Neural progenitor cell (in vitro differentiated cells): Measurements from ENCODE around the gene ART3.

ENCODE experiments used
- CTCF ChIP-seq: fragments of 200-600 bp; sonication (generic); IDR thresholded peaks from 2 replicates; pipeline ENCODE4 v1.5.1; 2017; ENCODE audit warnings: antibody characterized with exemption, mild to moderate bottlenecking
- EZH2 ChIP-seq: fragments of 200-600 bp; sonication (generic); IDR thresholded peaks from 2 replicates; pipeline ENCODE4 v1.6.1; 2017; ENCODE audit warnings: antibody characterized with exemption, mild to moderate bottlenecking, moderate library complexity

GRCh38 chr4:76072760-76073159, 1.7 kb upstream of the ART3 start:
- TF ChIP-seq CTCF (no peak), EZH2 (no peak)
